ENCODE measurements around the gene TGFBR3. TPM values are rescaled to one million over a fixed set of nuclear protein-coding genes. Genes with fewer than 3 reads are reported as not detected.

The TGFBR3 gene
- total and polyA plus RNA-seq, 2 of the 8 experiments (the other 6 are each of a cell fraction or from before 2014, with no cell fraction given), result 2.0 to 6.1 TPM

DNA sequence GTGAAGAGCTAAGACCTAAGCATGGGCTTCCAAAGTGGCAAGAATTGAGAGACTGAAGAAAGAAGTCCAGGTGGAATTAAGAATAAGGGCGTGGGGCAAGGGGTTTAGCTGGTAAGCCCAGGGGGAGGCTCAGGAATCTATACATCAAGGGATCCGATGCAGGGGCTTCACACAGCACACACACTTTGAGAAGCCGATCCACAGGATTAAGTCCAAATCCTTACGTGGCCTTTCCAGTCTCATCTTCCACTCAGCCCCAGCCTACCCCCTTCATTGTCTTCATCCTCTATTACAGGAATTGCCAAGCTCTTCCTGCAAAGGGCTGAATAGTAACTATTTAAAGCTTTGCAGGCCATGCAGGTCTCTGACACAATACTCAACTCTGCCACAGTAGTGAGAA lies 101.3 kb downstream of the TGFBR3 start:
- H3K9ac ChIP-seq (replicated peaks in 1 of 4; ENCODE audit: extremely low read depth in 1 of 4, low read depth in 3 of 4, low read length in 3 of 4), result no peak overlapping the region
- no peak overlapping the region for H4K91ac ChIP-seq (replicated peaks; ENCODE audit: insufficient read length, low read length)
- no peak overlapping the region for H3K27ac ChIP-seq (ENCODE audit: low read depth, low read length)
- no peak overlapping the region for H2AK5ac ChIP-seq (ENCODE audit: low read depth, low read length)
- H3K4me1 ChIP-seq (replicated peaks in 1 of 4; ENCODE audit: control insufficient read depth in 3 of 4, insufficient read depth in 4 of 4, low read length in 3 of 4), result no peaks in the 10 kb centered on the region; a peak in 1 of 7 replicates
- no peak overlapping the region for H2BK120ac ChIP-seq (replicated peaks; ENCODE audit: low read depth, low read length)
- FAIRE-seq, result no peak
- no peak overlapping the region for H2BK15ac ChIP-seq (ENCODE audit: low read length)
- no peak overlapping the region for H3K4me3 ChIP-seq (ENCODE audit: extremely low read depth in 1 of 4, insufficient read depth in 2 of 4, low read depth in 3 of 4, low read length in 4 of 4)
- H2BK12ac ChIP-seq (ENCODE audit: low read depth, low read length), result no peak overlapping the region
- H3K79me1 ChIP-seq (ENCODE audit: low read depth, low read length), result peaks cover 3% of the 10 kb centered on the region; the same call in 1 of the 2 replicates
- no peaks in the 10 kb centered on the region for H3K23me2 ChIP-seq (ENCODE audit: low read depth, low read length)
- H3K23ac ChIP-seq (ENCODE audit: insufficient read length), result no peak overlapping the region
- H3K4me2 ChIP-seq (ENCODE audit: insufficient read depth in 1 of 2, low read depth in 2 of 2, low read length in 2 of 2), result no peak overlapping the region
- H4K8ac ChIP-seq (ENCODE audit: extremely low read depth, insufficient read depth, low read length), result no peak overlapping the region
- H2BK20ac ChIP-seq (ENCODE audit: low read length), result no peak overlapping the region
- DNase-seq (ENCODE audit: low read depth in 1 of 2, low spot score in 2 of 2), result no peak
- CTCF ChIA-PET (ENCODE audit: partially characterized antibody), result interaction anchor here (1.0 kb wide), 1 partner anchor 273 kb away, joined by 4 read pairs; no protein-coding TSS in a partner anchor
- no peaks in the 10 kb centered on the region for H4K20me1 ChIP-seq (replicated peaks in 1 of 2; ENCODE audit: control insufficient read depth in 1 of 2, insufficient read depth in 2 of 2, low read length in 2 of 2)
- no peaks in the 10 kb centered on the region for H3K36me3 ChIP-seq (ENCODE audit: control insufficient read depth in 2 of 4, insufficient read depth in 4 of 4, low read length in 3 of 4)
- no peak overlapping the region for H3K4ac ChIP-seq (replicated peaks; ENCODE audit: insufficient read length, low read depth, low read length)
- no peaks in the 10 kb centered on the region for H3K79me2 ChIP-seq (ENCODE audit: control insufficient read depth in 1 of 2, insufficient read depth in 2 of 2, low read length in 2 of 2)
- no peak overlapping the region for H3K56ac ChIP-seq (replicated peaks; ENCODE audit: insufficient read length, low read depth, low read length)
- H3K14ac ChIP-seq (ENCODE audit: insufficient read length), result no peak overlapping the region
- H3K9me3 ChIP-seq (ENCODE audit: insufficient read depth in 2 of 2, low read depth in 1 of 2, low read length in 1 of 2), result no peaks in the 10 kb centered on the region
- 85% methylated on average over 4 of the region's 4 CpGs; no CpG with 5 or more reads in 1 of the 2 experiments for WGBS, 2 experiments (ENCODE audit: extremely low coverage in 1 of 2, insufficient coverage in 1 of 2, insufficient read length in 1 of 2, insufficient replicate concordance in 2 of 2, low coverage in 1 of 2, low lambda C conversion rate in 2 of 2, missing lambda C conversion rate in 1 of 2)
- no peak overlapping the region for H3K18ac ChIP-seq (ENCODE audit: extremely low read depth, low read length)
- POLR2A ChIA-PET (ENCODE audit: partially characterized antibody), result no interaction called here
- H2AFZ ChIP-seq (ENCODE audit: low read length), result no peak overlapping the region
- no peak overlapping the region for H4K5ac ChIP-seq (ENCODE audit: insufficient read length, low read depth, low read length)
- no peak overlapping the region for H2BK5ac ChIP-seq (ENCODE audit: low read depth, low read length)
- H3K27me3 ChIP-seq (replicated peaks in 1 of 4; ENCODE audit: control insufficient read depth in 3 of 4, extremely low read depth in 1 of 4, insufficient read depth in 3 of 4, low read length in 3 of 4), result no peaks in the 10 kb centered on the region
- TF ChIP-seq, protein P1, sequence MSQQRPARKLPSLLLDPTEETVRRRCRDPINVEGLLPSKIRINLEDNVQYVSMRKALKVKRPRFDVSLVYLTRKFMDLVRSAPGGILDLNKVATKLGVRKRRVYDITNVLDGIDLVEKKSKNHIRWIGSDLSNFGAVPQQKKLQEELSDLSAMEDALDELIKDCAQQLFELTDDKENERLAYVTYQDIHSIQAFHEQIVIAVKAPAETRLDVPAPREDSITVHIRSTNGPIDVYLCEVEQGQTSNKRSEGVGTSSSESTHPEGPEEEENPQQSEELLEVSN (IDR thresholded peaks at IDR 0.05), result no peak
- no peak for TF ChIP-seq POLR2AphosphoS5 (IDR thresholded peaks at IDR 0.05; ENCODE audit: low read depth, low read length)
- TF ChIP-seq, protein P2, sequence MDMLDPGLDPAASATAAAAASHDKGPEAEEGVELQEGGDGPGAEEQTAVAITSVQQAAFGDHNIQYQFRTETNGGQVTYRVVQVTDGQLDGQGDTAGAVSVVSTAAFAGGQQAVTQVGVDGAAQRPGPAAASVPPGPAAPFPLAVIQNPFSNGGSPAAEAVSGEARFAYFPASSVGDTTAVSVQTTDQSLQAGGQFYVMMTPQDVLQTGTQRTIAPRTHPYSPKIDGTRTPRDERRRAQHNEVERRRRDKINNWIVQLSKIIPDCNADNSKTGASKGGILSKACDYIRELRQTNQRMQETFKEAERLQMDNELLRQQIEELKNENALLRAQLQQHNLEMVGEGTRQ (IDR thresholded peaks at IDR 0.05; ENCODE audit: low read length), result no peak
- TF ChIP-seq GTF2F1 (IDR thresholded peaks at IDR 0.05; ENCODE audit: borderline replicate concordance, low read depth, low read length), result no peak
- no peak for TF ChIP-seq NANOG (IDR thresholded peaks at IDR 0.05; ENCODE audit: insufficient read depth, low read depth, low read length, poor library complexity, severe bottlenecking)
- TF ChIP-seq BCL11A (IDR thresholded peaks at IDR 0.05; ENCODE audit: low read depth in 2 of 2, low read length in 2 of 2), result no peak
- no peak for TF ChIP-seq ZNF274 (IDR thresholded peaks at IDR 0.05; ENCODE audit: borderline replicate concordance, extremely low read depth, low read length)
- TF ChIP-seq JUN (IDR thresholded peaks at IDR 0.05; ENCODE audit: low read depth, low read length), result no peak
- no peak for TF ChIP-seq CHD2 (IDR thresholded peaks at IDR 0.05; ENCODE audit: low read length)
- TF ChIP-seq CBX8 (IDR thresholded peaks at IDR 0.05; ENCODE audit: borderline replicate concordance, low read depth, low read length), result no peak
- TF ChIP-seq SP4 (IDR thresholded peaks at IDR 0.05; ENCODE audit: low read length), result no peak
- TF ChIP-seq HDAC2 (IDR thresholded peaks at IDR 0.05; ENCODE audit: borderline replicate concordance in 1 of 2, low read depth in 2 of 2, low read length in 2 of 2), result no peak
- no peak for TF ChIP-seq SUZ12 (IDR thresholded peaks at IDR 0.05; ENCODE audit: low read length)

All from H1 (cell line).